Stimulated activated CD8-positive, alpha-beta memory T cell treated with anti-CD3 and anti-CD28 coated beads, Interleukin-4, amount 100 ng/mL, for 48 hours (primary cell): ENCODE data around the gene CCBE1.
"Not testable (repeated sequence)": the region's sequence is repeated elsewhere in the genome, so short reads cannot be mapped to it uniquely, and the experiment has no call there.

Experiments
- DNase-seq: peaks from one replicate; pipeline ENCODE4 v3.0.0-alpha.2; 2020

Gene CCBE1

GRCh38 chr18:59714096-59714495 is 16.9 kb upstream of the CCBE1 start:
- DNase-seq = not testable (repeated sequence)

GRCh38 chr18:59712311-59712710 is 15.1 kb upstream of the CCBE1 start:
- DNase-seq = no peak

DNA sequence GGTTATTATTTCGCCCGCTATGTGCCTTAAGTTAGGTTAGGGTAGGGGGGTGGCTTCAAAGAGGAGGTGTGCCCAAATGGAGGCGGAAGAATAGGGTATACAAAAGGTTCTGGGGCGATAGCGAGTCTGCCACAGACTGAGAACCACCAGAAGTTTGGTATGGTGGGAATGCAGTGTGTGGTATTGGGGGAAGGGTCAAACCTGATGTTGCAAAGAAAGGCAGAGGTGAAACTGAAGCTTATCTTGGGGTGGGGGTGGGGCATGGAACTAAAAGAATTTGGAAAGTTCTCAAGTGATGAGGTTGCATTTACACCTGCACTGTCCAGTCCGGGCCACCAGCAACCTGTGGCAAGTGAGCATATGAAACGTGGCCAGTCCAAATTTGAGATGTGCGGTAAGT is 11.8 kb upstream of the CCBE1 start:
- DNase-seq = no peak

DNA sequence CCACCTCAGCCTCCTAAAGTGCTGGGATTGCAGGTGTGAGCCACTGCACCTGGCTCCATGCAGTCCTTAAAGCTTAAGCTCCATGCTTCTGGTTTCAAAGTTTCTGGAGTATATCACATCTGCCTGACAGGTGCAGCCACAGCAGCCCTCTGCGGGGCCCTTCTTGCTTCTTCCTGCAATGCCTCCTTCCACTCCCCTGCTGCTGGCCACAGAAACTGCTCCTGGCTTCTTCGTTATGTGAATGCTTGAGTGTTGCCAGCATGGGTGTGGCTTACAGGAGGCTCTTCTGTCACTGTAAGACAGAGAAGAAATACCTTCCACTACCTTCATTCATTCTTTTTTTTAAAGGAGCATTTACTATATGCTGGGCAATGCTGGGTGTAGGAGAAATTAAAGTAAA is 10.1 kb upstream of the CCBE1 start:
- DNase-seq = no peak

DNA sequence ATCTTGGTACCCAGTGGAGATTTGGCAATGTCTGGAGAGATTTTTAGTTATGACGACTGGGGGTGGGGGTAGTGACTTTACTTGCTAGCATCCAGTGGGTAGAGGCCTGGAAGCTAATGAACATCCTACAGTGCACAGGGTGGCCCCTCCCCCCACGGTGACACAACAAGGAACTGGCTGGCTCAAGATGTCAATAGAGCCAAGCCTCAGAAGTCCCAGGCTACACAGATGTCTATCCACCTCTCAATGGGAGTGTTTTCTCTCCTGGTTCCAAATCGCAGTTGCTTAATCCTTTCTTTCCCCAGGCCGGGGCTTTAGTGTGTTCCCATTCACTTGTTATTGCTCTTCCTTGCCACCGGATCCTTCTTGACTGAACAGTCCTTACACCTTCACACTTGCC is 9.3 kb upstream of the CCBE1 start:
- no peak for DNase-seq

- no peak for DNase-seq
Observed at GRCh38 chr18:59705145-59705544, 7.9 kb upstream of the CCBE1 start.

- DNase-seq = no peak
Observed at GRCh38 chr18:59704146-59704545, 6.9 kb upstream of the CCBE1 start.

- DNase-seq = no peak
Observed at GRCh38 chr18:59701272-59701671, 4.0 kb upstream of the CCBE1 start.

- no peak for DNase-seq
Observed at GRCh38 chr18:59700535-59700967, 3.3 kb upstream of the CCBE1 start.

DNA sequence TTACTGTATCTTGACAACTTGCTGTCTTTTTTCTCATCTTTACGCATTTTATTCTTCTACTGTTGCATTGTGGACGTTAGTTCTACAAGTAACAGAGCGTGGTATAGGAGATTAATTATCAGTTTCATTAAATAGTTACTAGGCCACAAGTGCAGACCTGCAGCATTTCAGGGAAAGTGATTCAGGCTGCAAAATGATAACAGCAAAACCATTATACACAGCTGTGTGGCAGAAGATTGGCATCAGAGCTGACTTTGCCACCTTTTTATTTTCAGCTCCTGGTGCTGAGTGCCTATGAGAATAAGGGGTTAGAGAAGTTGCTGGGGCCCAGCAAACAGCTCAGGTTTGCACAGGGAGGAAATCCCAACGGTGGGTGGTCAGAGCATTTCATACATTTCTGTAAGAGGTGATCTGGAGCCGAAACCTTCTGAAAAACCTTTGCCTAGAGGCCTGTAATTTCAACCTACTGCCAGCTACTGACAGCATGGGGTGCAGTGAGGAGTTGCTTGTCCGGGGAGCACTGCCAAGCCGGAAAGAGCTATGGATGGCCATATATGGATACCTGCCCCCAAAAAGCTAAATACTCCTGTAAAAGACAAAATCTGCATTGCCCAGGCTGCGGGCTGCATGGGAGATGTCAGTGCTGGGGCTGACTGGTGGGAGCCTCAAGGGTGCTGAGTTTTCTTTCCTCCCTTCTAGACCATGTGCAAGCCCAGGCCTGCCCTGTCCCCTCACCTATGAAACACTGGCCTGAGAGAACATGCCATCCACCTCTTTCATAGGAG is 2.7 kb upstream of the CCBE1 start:
- DNase-seq = no peak

GRCh38 chr18:59699061-59699460 is 1.8 kb upstream of the CCBE1 start:
- DNase-seq = no peak

GRCh38 chr18:59696311-59697235 is 650 bp downstream of the CCBE1 start:
- no peak for DNase-seq

DNA sequence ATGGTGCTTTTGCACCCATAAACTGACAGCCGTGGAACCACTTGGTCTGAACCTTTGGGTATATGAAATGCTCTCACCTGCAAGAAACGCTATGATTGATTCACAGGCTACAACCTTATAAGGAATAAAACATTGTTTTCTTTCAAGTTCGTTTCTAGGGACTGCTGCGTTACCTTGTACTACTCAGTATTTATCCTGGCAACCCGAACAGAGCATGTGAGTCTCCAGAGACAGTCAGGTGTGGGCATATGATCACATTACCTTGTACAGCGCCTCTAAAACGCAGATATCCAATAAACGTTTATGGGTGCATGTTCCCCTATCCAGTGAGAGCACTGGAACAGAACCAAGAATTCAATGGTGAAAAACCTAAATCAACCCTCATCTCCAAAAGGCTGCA is 1.7 kb downstream of the CCBE1 start:
- no peak for DNase-seq

DNA sequence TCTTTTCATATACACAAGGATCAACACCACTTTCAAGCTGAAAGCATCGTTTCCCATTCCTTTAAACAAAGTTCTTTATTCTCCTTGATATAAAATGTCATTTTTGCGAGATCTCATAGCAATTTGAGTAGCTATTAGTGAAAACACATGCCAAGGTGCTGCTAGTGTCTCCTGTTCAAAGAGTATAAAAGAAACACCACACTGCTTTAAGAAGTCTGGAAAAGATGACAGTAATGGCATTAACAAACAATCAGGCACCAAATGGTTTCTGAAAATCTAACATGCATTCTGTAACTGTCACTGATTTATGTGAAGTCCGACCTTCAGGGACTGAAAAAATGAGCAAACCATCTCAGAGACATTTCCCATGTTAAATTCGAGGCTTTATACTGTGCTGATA is 2.4 kb downstream of the CCBE1 start:
- DNase-seq = no peak

GRCh38 chr18:59691996-59692395 is 5.2 kb downstream of the CCBE1 start:
- no peak for DNase-seq

DNA sequence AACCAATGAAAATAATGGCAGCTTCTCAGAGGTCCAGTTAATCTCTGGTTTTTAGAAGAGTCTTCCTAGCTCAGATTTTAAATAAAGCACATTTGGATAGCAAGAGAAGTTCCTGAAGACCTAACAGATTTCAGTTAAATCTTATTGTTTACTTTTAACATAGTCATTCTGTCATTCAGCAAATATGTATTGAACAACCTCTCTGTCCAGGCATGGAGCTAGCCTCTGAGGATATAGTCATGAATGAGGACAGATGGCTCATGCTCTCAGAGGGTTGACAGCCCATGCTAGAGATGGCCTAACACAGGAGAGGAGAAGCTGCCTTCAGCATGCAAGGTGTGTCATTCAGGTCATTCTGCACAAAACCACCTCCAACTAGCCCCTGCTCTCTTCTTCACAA is 6.2 kb downstream of the CCBE1 start:
- no peak for DNase-seq

GRCh38 chr18:59690186-59690982 is 6.8 kb downstream of the CCBE1 start:
- DNase-seq = no peak

GRCh38 chr18:59689756-59690155 is 7.5 kb downstream of the CCBE1 start:
- DNase-seq = no peak

DNA sequence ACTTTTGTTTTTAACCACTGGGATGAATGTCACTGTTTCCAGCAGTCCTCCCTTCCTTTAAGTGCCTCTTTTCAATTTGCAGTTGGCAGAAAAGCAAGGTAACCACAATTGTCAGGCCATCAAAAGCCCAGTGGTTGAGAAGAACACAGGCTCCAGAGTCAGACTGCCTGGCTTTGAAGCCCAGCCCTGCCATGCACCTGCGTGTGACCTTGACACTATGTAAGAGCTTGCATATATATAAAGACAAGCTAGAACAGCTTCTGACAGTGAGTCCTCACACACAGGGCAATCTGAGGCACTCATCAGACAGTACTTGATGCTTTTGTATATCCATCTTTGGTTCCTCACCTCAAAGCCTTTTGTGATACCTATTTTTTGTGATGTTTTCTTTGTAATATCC is 11.0 kb downstream of the CCBE1 start:
- no peak for DNase-seq

DNA sequence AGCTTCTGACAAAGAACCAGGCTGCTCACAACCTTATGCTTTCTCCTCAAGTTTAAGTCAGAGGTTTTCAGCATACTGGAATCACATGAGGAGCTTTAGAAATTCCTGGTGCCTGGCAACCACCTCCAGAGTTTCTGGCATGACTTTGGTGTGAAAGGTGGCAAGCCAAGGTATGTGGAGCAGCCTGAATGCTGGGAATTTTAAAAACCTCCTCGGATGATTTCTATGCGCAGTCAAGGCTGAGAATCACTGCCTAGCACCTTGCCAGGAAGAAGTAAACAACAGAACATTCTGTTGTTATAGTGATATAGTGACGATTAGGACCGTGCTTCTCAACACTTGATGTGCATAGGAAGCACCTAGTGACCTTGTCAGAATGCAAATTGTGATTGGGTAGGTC is 11.7 kb downstream of the CCBE1 start:
- DNase-seq = no peak

DNA sequence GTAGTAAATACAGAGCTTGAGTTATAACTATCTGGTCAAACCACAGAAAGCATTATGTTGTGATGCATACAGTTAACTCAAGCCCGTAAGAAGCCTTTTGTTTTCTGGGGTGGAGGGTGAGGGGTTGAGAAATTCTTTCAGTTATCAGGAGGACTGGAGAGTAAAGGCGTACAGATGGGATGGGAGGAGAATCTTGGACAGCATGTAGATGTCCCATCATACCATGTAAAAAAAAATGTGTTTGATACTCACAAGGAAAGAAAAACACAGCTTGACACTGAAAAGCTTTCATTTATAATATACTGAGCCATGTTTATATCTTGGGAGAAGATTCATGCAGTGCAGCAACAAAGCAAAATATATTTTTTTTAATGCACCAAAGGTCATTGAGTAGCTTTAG is 12.4 kb downstream of the CCBE1 start:
- no peak for DNase-seq

DNA sequence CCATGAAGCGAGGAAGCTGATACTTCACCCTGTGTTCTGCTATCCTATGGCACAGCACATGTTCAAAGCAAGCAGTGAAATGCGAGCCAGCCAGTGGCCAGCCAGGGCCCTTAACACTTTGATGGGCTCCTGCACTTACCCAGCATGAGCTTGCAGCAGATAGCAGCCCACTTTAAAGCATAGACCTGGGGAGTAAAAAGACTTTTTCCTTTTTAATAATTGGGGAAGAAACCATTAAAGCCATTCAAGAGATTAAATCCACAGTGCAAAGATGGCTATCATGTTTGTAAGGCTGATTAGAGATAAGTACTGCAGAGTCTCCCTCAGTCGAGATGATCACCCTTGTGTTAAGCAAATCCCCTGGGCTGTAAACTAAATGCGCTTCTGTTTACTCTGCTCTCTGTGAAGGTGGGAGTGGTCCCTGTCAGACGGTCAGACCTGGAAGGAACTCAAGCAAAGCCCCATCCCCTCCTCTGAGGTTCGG is 15.7 kb downstream of the CCBE1 start:
- DNase-seq = no peak

GRCh38 chr18:59681051-59681450 is 16.2 kb downstream of the CCBE1 start:
- no peak for DNase-seq
